Neural cell (in vitro differentiated cells): ENCODE measurements around the gene HOXD8. TPM values are rescaled to one million over a fixed set of nuclear protein-coding genes. Genes with fewer than 3 reads are reported as not detected.

Experiments used
- H2AFZ ChIP-seq: fragments of 200-600, 300-800 bp; sonication (generic), shearing (Covaris generic); 2 replicates; pipeline ENCODE4 v1.6.0; 2014; ENCODE audit warnings: low read depth, mild to moderate bottlenecking, antibody characterized with exemption, low read length, moderate library complexity
- H3F3A ChIP-seq: fragments of 200-600 bp; shearing (Covaris generic); 2 replicates; pipeline ENCODE4 v1.6.1; 2016; ENCODE audit warnings: mild to moderate bottlenecking, moderate library complexity, mixed read lengths, antibody characterized with exemption, low read length; ENCODE audit not compliant: insufficient read depth, poor library complexity, severe bottlenecking
- H3K27ac ChIP-seq: fragments of 200-600, 300-800 bp; sonication (generic), shearing (Covaris generic); 2 replicates; pipeline ENCODE4 v1.5.1; 2014; ENCODE audit warnings: mild to moderate bottlenecking, low read length, moderate library complexity
- H3K27me3 ChIP-seq: fragments of 300-800, 200-600 bp; sonication (generic), shearing (Covaris generic); 2 replicates; pipeline ENCODE4 v1.6.0; 2014; ENCODE audit warnings: mild to moderate bottlenecking, low read depth, low read length, moderate library complexity; ENCODE audit not compliant: insufficient read depth
- H3K36me3 ChIP-seq: fragments of 300-800, 200-600 bp; sonication (generic), shearing (Covaris generic); 2 replicates; pipeline ENCODE4 v1.5.1; 2014; ENCODE audit warnings: mild to moderate bottlenecking, antibody characterized with exemption, low read length, moderate library complexity; ENCODE audit not compliant: insufficient read depth
- H3K4me2 ChIP-seq: fragments of 300-800, 200-600 bp; sonication (generic), shearing (Covaris generic); 2 replicates; pipeline ENCODE4 v1.6.0; 2014; ENCODE audit warnings: mild to moderate bottlenecking, low read length
- H3K4me3 ChIP-seq: fragments of 300-800, 200-600 bp; sonication (generic), shearing (Covaris generic); 2 replicates; pipeline ENCODE4 v1.5.1; 2014; ENCODE audit warnings: mild to moderate bottlenecking, low read length, moderate library complexity
- H3K79me2 ChIP-seq: fragments of 200-600 bp; shearing (Covaris generic); replicated peaks from 2 replicates; pipeline ENCODE4 v1.6.0; 2014; ENCODE audit warnings: mild to moderate bottlenecking, low read length, moderate library complexity; ENCODE audit not compliant: insufficient read depth
- H3K9ac ChIP-seq: fragments of 300-800, 200-600 bp; sonication (generic), shearing (Covaris generic); 2 replicates; pipeline ENCODE4 v1.6.1; 2016; ENCODE audit warnings: mild to moderate bottlenecking, low read length, mixed read lengths
- H3K9me2 ChIP-seq: fragments of 200-600 bp; shearing (Covaris generic); 2 replicates; pipeline ENCODE4 v1.6.1; 2016; ENCODE audit warnings: mild to moderate bottlenecking, low read length, mixed read lengths; ENCODE audit not compliant: insufficient read depth
- H3K9me3 ChIP-seq: fragments of 200-600, 300-800 bp; sonication (generic), shearing (Covaris generic); 2 replicates; pipeline ENCODE4 v1.6.1; 2016; ENCODE audit warnings: mild to moderate bottlenecking, mixed run types, low read length, moderate library complexity, mixed read lengths
- H4K20me1 ChIP-seq: fragments of 200-600 bp; shearing (Covaris generic); 2 replicates; pipeline ENCODE4 v1.6.1; 2016; ENCODE audit warnings: mild to moderate bottlenecking, mixed run types; ENCODE audit not compliant: insufficient read depth
- EZH2 ChIP-seq: fragments of 200-600, 300-800 bp; shearing (Covaris generic), sonication (generic); IDR thresholded peaks from 2 replicates; pipeline ENCODE4 v1.6.1; 2014; ENCODE audit warnings: antibody characterized with exemption, low read length, borderline replicate concordance, mild to moderate bottlenecking; ENCODE audit not compliant: insufficient read depth, poor library complexity, severe bottlenecking
- MXI1 ChIP-seq: fragments of 450-650 bp; conservative IDR thresholded peaks from 2 replicates; pipeline ENCODE4 v1.6.1; 2014; ENCODE audit warnings: antibody characterized with exemption, mild to moderate bottlenecking; ENCODE audit not compliant: poor library complexity, severe bottlenecking
- POLR2AphosphoS5 ChIP-seq: IDR thresholded peaks from 2 replicates; pipeline ENCODE4 v1.6.1; 2012
- RAD21 ChIP-seq: fragments of 450-650 bp; conservative IDR thresholded peaks from 2 replicates; pipeline ENCODE4 v1.6.1; 2014; ENCODE audit warnings: antibody characterized with exemption, mild to moderate bottlenecking, moderate library complexity
- SMC3 ChIP-seq: fragments of 450-650 bp; conservative IDR thresholded peaks from 2 replicates; pipeline ENCODE4 v1.6.1; 2014; ENCODE audit warnings: antibody characterized with exemption, mild to moderate bottlenecking, moderate library complexity; ENCODE audit not compliant: poor library complexity
- TAF1 ChIP-seq: IDR thresholded peaks from 2 replicates; pipeline ENCODE4 v1.6.1; 2012; ENCODE audit warnings: low read depth
- polyA plus RNA-seq: library from polyadenylated mRNA; depleted of rRNA; stranded (reverse); fragments of >200 nt; gene quantifications from 2 replicates; pipeline ENCODE4 v1.2.3, GENCODE V29; 2014
- TF ChIP-seq, protein P1 (sequence below): IDR thresholded peaks from 2 replicates; pipeline ENCODE4 v1.6.1; 2012; ENCODE audit warnings: borderline replicate concordance
- TF ChIP-seq, protein P2 (sequence below): fragments of 450-650 bp; IDR thresholded peaks from 2 replicates; pipeline ENCODE4 v1.5.1; 2014; ENCODE audit warnings: antibody characterized with exemption, mild to moderate bottlenecking, moderate library complexity; ENCODE audit not compliant: poor library complexity, severe bottlenecking

HOXD8 gene
- polyA plus RNA-seq, 1 donor from 2014 or later = not detected

DNA sequence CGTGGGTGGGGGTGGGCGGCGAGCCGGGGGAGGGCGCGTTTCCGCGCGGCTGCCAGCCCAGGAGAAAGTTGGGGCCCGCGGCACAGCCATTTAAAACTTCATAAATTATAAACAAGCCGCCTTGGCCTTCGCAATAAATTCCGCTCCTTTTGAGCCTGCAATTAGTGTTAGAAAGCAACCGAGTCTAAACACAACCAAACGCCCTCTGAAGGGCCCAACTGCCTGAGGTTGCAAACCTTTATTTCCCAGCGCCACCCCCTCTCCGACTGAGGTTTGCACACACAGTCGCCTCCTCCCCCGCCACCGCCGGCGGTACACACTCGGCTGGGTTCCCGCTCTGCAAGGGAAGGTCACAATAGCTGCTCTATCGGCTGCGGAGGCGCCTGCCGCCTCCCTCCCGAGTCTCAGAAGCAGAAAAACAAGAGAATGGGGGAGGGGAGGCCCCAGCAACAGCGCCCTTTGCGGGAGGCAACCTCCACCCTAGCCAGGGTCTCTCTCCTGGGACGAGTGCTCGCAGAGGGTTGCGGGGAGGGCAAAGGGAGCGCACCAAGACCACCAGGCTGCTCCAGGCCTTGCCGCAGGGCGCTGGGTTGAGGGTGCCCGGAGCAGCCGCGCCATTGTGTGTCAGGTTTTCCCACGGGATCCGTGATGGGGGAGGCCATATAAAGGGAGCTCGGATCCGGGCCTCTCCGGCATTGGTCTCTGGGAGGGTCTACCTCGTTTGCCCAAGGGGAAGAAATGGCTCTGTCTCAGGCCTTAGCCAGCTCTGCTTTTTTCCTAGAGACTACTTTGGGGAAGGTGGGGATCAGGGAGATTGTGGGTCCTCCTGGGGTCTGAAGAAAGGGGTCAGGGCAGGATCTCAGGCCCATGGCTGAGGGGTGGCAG, 45.6 kb downstream of the HOXD8 start:
- Histone ChIP-seq H3K9me3 (no peaks in the 10 kb centered on the region), H3K9ac (no peak overlapping the region), H3K79me2 (no peaks in the 10 kb centered on the region), H3K27ac (no peak overlapping the region), H3K4me2 (no peak overlapping the region), H4K20me1 (no peaks in the 10 kb centered on the region), H3K4me3 (no peak overlapping the region), H3K27me3 (peaks cover 100% of the 10 kb centered on the region), H2AFZ (no peak overlapping the region), H3F3A (no peaks in the 10 kb centered on the region), H3K9me2 (no peaks in the 10 kb centered on the region), H3K36me3 (no peaks in the 10 kb centered on the region)
- TF ChIP-seq, protein P1, sequence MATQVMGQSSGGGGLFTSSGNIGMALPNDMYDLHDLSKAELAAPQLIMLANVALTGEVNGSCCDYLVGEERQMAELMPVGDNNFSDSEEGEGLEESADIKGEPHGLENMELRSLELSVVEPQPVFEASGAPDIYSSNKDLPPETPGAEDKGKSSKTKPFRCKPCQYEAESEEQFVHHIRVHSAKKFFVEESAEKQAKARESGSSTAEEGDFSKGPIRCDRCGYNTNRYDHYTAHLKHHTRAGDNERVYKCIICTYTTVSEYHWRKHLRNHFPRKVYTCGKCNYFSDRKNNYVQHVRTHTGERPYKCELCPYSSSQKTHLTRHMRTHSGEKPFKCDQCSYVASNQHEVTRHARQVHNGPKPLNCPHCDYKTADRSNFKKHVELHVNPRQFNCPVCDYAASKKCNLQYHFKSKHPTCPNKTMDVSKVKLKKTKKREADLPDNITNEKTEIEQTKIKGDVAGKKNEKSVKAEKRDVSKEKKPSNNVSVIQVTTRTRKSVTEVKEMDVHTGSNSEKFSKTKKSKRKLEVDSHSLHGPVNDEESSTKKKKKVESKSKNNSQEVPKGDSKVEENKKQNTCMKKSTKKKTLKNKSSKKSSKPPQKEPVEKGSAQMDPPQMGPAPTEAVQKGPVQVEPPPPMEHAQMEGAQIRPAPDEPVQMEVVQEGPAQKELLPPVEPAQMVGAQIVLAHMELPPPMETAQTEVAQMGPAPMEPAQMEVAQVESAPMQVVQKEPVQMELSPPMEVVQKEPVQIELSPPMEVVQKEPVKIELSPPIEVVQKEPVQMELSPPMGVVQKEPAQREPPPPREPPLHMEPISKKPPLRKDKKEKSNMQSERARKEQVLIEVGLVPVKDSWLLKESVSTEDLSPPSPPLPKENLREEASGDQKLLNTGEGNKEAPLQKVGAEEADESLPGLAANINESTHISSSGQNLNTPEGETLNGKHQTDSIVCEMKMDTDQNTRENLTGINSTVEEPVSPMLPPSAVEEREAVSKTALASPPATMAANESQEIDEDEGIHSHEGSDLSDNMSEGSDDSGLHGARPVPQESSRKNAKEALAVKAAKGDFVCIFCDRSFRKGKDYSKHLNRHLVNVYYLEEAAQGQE = no peak
- TF ChIP-seq TAF1 (no peak), SMC3 (no peak), EZH2 (no peak), POLR2AphosphoS5 (no peak)
- TF ChIP-seq, protein P2, sequence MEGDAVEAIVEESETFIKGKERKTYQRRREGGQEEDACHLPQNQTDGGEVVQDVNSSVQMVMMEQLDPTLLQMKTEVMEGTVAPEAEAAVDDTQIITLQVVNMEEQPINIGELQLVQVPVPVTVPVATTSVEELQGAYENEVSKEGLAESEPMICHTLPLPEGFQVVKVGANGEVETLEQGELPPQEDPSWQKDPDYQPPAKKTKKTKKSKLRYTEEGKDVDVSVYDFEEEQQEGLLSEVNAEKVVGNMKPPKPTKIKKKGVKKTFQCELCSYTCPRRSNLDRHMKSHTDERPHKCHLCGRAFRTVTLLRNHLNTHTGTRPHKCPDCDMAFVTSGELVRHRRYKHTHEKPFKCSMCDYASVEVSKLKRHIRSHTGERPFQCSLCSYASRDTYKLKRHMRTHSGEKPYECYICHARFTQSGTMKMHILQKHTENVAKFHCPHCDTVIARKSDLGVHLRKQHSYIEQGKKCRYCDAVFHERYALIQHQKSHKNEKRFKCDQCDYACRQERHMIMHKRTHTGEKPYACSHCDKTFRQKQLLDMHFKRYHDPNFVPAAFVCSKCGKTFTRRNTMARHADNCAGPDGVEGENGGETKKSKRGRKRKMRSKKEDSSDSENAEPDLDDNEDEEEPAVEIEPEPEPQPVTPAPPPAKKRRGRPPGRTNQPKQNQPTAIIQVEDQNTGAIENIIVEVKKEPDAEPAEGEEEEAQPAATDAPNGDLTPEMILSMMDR = no peak

DNA sequence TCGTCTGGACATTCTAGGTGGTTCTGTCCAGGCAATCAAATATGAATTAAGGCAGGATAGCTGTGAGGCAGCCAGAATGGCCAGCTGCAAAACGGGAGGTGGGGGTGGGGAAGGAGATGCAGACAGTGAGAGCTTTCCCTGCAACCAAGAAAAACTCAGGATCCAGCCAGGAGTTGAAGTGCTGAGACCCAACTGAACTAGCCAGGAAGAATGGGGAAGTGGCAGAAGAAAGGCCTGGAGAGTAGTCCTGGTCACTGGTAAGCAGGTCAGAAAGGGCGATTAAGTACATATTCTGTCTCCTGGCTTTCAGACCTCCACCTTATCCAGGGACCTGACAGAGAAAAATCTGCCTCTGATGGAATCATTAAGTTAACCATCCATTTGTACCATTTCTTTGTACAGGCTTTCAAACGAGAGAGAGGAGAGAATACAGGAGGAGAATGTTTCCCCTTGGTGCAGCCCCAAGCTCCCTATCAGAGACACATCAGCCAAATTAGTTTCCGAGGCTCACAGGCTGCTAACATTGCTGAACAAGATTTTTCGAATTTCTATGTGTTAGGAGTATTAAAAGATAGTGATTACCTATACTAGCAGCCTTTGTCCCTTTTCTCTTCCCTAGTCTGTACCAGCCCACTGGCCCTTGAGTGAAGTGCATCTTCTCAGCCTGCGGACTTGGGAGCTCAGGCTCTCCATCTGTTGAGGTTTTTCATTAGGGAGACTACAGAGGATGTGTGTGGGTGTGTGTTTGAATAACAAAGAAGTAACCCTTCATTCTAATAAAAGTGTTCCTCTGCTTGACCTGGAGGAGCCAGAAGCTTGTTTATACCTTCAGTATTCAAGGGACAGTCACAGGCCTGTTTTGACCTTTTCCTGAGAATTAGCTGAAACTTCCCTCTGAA, 46.5 kb downstream of the HOXD8 start:
- H3K9me2 ChIP-seq = no peaks in the 10 kb centered on the region
- H4K20me1 ChIP-seq = no peaks in the 10 kb centered on the region
- peaks cover 100% of the 10 kb centered on the region for H3K27me3 ChIP-seq
- H3K36me3 ChIP-seq = no peaks in the 10 kb centered on the region
- no peak overlapping the region for H3K9ac ChIP-seq
- TF ChIP-seq, protein P2 = no peak
- no peak for TF ChIP-seq TAF1
- TF ChIP-seq RAD21 = no peak
- TF ChIP-seq SMC3 = no peak
- TF ChIP-seq MXI1 = no peak
- no peak for TF ChIP-seq EZH2
- no peak for TF ChIP-seq POLR2AphosphoS5
- TF ChIP-seq, protein P1 = no peak
- H2AFZ ChIP-seq = no peak overlapping the region
- H3K79me2 ChIP-seq = no peaks in the 10 kb centered on the region
- H3K4me2 ChIP-seq = no peak overlapping the region
- H3K27ac ChIP-seq = no peak overlapping the region
- no peaks in the 10 kb centered on the region for H3K9me3 ChIP-seq
- no peak overlapping the region for H3K4me3 ChIP-seq
- H3F3A ChIP-seq = no peaks in the 10 kb centered on the region
